Measurements from ENCODE around the gene EXO1. TPM values are rescaled to one million over a fixed set of nuclear protein-coding genes. Genes with fewer than 3 reads are reported as not detected.

EXO1 gene
- total RNA-seq, 1 experiment from 2014 or later, result 32.9 TPM

- H4K20me1 ChIP-seq (ENCODE audit: insufficient read depth), result no peaks in the 10 kb centered on the region
- intact Hi-C loops (cut with micrococcal nuclease), result no loop called here
- H3K4me2 ChIP-seq (ENCODE audit: low read length), result peak overlapping the region; percentile 92
- ChIA-PET CTCF (no interaction called here), RAD21 (ENCODE audit: low non-redundant PET in 1 of 2, low total read pairs in 2 of 2, uncharacterized antibody in 2 of 2, unreplicated experiment in 2 of 2) (no interaction called here), POLR2A (no interaction called here)
- no TSS peak for BruUV-seq (replicated peaks)
- H3K27ac ChIP-seq (ENCODE audit: low read depth, low read length), result peak overlapping the region; percentile 88
- H3K4me3 ChIP-seq (replicated peaks in 1 of 2; ENCODE audit: low read depth in 1 of 2, low read length in 2 of 2), result peak overlapping the region; percentile 84 to 100
- ATAC-seq (peak; percentile 8), DNase-seq (ENCODE audit: low read depth, low spot score) (no peak)
- no peak overlapping the region for H2AFZ ChIP-seq (ENCODE audit: low read depth, low read length, poor library complexity, severe bottlenecking)
- TF ChIP-seq, protein P1, sequence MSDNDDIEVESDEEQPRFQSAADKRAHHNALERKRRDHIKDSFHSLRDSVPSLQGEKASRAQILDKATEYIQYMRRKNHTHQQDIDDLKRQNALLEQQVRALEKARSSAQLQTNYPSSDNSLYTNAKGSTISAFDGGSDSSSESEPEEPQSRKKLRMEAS (IDR thresholded peaks at IDR 0.05), result no peak
- TF ChIP-seq ZNF274 (IDR thresholded peaks at IDR 0.05; ENCODE audit: low read depth, low read length) (no peak), CEBPB (IDR thresholded peaks at IDR 0.05; ENCODE audit: low read depth) (no peak), SP1 (IDR thresholded peaks at IDR 0.05; ENCODE audit: low read depth) (no peak), POLR2AphosphoS5 (IDR thresholded peaks at IDR 0.05; ENCODE audit: low read depth, low read length) (no peak), ATF3 (IDR thresholded peaks at IDR 0.05) (no peak), JUND (IDR thresholded peaks at IDR 0.05) (no peak)
- TF ChIP-seq, protein P2, sequence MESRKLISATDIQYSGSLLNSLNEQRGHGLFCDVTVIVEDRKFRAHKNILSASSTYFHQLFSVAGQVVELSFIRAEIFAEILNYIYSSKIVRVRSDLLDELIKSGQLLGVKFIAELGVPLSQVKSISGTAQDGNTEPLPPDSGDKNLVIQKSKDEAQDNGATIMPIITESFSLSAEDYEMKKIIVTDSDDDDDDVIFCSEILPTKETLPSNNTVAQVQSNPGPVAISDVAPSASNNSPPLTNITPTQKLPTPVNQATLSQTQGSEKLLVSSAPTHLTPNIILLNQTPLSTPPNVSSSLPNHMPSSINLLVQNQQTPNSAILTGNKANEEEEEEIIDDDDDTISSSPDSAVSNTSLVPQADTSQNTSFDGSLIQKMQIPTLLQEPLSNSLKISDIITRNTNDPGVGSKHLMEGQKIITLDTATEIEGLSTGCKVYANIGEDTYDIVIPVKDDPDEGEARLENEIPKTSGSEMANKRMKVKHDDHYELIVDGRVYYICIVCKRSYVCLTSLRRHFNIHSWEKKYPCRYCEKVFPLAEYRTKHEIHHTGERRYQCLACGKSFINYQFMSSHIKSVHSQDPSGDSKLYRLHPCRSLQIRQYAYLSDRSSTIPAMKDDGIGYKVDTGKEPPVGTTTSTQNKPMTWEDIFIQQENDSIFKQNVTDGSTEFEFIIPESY (IDR thresholded peaks at IDR 0.05; ENCODE audit: extremely low read depth, insufficient replicate concordance, low read length), result no peak
- peaks cover 7 to 20% of the 10 kb centered on the region in 2 experiments; a peak in 3 of 4 replicates for H3K4me1 ChIP-seq (ENCODE audit: control insufficient read depth in 1 of 2, insufficient read depth in 2 of 2, low read length in 2 of 2)
- peaks cover 30% of the 10 kb centered on the region for H3K79me2 ChIP-seq (ENCODE audit: insufficient read depth, low read length)
- H3K36me3 ChIP-seq (ENCODE audit: control insufficient read depth in 1 of 2, insufficient read depth in 2 of 2, low read length in 2 of 2), result peaks cover 12 to 21% of the 10 kb centered on the region in 2 experiments
- H3K27me3 ChIP-seq (ENCODE audit: insufficient read depth, low read length), result no peaks in the 10 kb centered on the region
- H3K9ac ChIP-seq (ENCODE audit: low read length), result peak overlapping the region; percentile 99
- H3K9me3 ChIP-seq (ENCODE audit: control insufficient read depth in 1 of 2, insufficient read depth in 1 of 2, low read depth in 1 of 2, low read length in 2 of 2), result no peaks in the 10 kb centered on the region
- no peaks in the 10 kb centered on the region for H3K9me2 ChIP-seq (ENCODE audit: insufficient read depth)
Observed at GRCh38 chr1:241848686-241849344, 811 bp downstream of the EXO1 start.

Measured in HCT116 (cell line).